PC-9 (cell line): ENCODE results near the gene TFAM. TPM values are rescaled to one million over a fixed set of nuclear protein-coding genes. Genes with fewer than 3 reads are reported as not detected.

Experiments used
- BruUV-seq: library from RNA; stranded (reverse); fragments of 400-500 nt; replicated peaks from 2 replicates; lab custom pipeline; 2021; lab: Mats Ljungman, UMichigan
- CTCF ChIA-PET: fragments of 300-600 bp; sonication (Branson Sonifier 250); formaldehyde crosslinking; loops from one replicate; lab custom pipeline; 2022; ENCODE audit warnings: antibody characterized with exemption; lab: Charles Lee
- POLR2A ChIA-PET: fragments of 300-600 bp; sonication (Branson Sonifier 250); formaldehyde crosslinking; loops from one replicate; lab custom pipeline; 2022; ENCODE audit warnings: antibody characterized with exemption; ENCODE audit not compliant: unreplicated experiment; lab: Charles Lee
- DNase-seq, 2 experiments: peaks; one replicate each; pipeline versions ENCODE4 v3.0.0 to v3.0.0-alpha.2; 2015 to 2022; ENCODE audit warnings: mixed read lengths in 1 of 2
- H2AFZ ChIP-seq: fragments of 200-600 bp; sonication (generic); 2 replicates; pipeline ENCODE4 v1.8.1; 2017; ENCODE audit warnings: antibody characterized with exemption
- H3F3A ChIP-seq: fragments of 200-600 bp; sonication (generic); 2 replicates; pipeline ENCODE4 v1.8.1; 2017; ENCODE audit warnings: antibody characterized with exemption, mild to moderate bottlenecking, low read depth; ENCODE audit not compliant: insufficient read depth
- H3K27ac ChIP-seq: fragments of 200-600 bp; sonication (generic); 2 replicates; pipeline ENCODE4 v1.6.1; 2016; ENCODE audit warnings: mixed run types
- H3K27me3 ChIP-seq: fragments of 200-600 bp; sonication (generic); 2 replicates; pipeline ENCODE4 v1.6.1; 2016; ENCODE audit warnings: low read depth, mixed run types; ENCODE audit not compliant: insufficient read depth
- H3K36me3 ChIP-seq: fragments of 200-600 bp; sonication (generic); 2 replicates; pipeline ENCODE4 v1.6.1; 2016; ENCODE audit warnings: low read depth, mixed run types
- H3K4me1 ChIP-seq: fragments of 200-600 bp; sonication (generic); replicated peaks from 2 replicates; pipeline ENCODE4 v1.6.1; 2016; ENCODE audit warnings: mixed run types; ENCODE audit not compliant: insufficient read depth
- H3K4me2 ChIP-seq: fragments of 200-600 bp; sonication (generic); 2 replicates; pipeline ENCODE4 v1.6.1; 2017; ENCODE audit warnings: mixed run types
- H3K4me3 ChIP-seq: fragments of 200-600 bp; sonication (generic); 2 replicates; pipeline ENCODE4 v1.6.1; 2016; ENCODE audit warnings: mixed run types
- H3K79me2 ChIP-seq: fragments of 200-600 bp; sonication (generic); 2 replicates; pipeline ENCODE4 v1.6.1; 2017; ENCODE audit warnings: low read depth, mixed run types
- H3K9me2 ChIP-seq: fragments of 200-600 bp; sonication (generic); 2 replicates; pipeline ENCODE4 v1.8.1; 2017; ENCODE audit warnings: mild to moderate bottlenecking; ENCODE audit not compliant: insufficient read depth
- H3K9me3 ChIP-seq: fragments of 200-600 bp; sonication (generic); 2 replicates; pipeline ENCODE4 v1.8.1; 2016; ENCODE audit warnings: low read depth; ENCODE audit not compliant: insufficient read depth
- H4K20me1 ChIP-seq: fragments of 200-600 bp; sonication (generic); 2 replicates; pipeline ENCODE4 v1.8.1; 2017; ENCODE audit not compliant: insufficient read depth
- CTCF ChIP-seq: fragments of 200-600 bp; sonication (generic); conservative IDR thresholded peaks from 2 replicates; pipeline ENCODE4 v1.6.1; 2017; ENCODE audit warnings: mixed run types, antibody characterized with exemption, mild to moderate bottlenecking, moderate library complexity
- EZH2 ChIP-seq: fragments of 200-600 bp; sonication (generic); IDR thresholded peaks from 2 replicates; pipeline ENCODE4 v1.8.0; 2017; ENCODE audit warnings: antibody characterized with exemption, low read depth
- intact Hi-C: fragments of 100-400 bp; cut with micrococcal nuclease; formaldehyde crosslinking; loops from one replicate; pipeline ENCODE4 v1.10.0; 2022; ENCODE audit not compliant: unreplicated experiment
- total RNA-seq: library from RNA; stranded (reverse); gene quantifications from 2 replicates; pipeline ENCODE4 v1.2.3, GENCODE V29; 2021

Gene TFAM
- total RNA-seq, 1 experiment from 2014 or later: 80.6 TPM

- Histone ChIP-seq H3K36me3 (peaks cover 19% of the 10 kb centered on the region), H3K4me1 (no peaks in the 10 kb centered on the region), H3K27ac (no peak overlapping the region), H2AFZ (no peak overlapping the region), H3F3A (no peaks in the 10 kb centered on the region; the same call in 1 of the 2 replicates), H3K9me2 (no peaks in the 10 kb centered on the region; the same call in 1 of the 2 replicates), H3K4me3 (no peak overlapping the region), H3K9me3 (no peaks in the 10 kb centered on the region), H3K79me2 (no peaks in the 10 kb centered on the region), H3K4me2 (no peak overlapping the region), H4K20me1 (no peaks in the 10 kb centered on the region), H3K27me3 (no peaks in the 10 kb centered on the region)
- DNase-seq: no peak
- ChIA-PET CTCF (interaction anchor here (0.7 kb wide), 1 partner anchor 1686 kb away, joined by 3 read pairs; no protein-coding TSS in a partner anchor), POLR2A (interaction anchor here (0.5 to 0.7 kb wide), 2 partner anchors 8 to 207 kb away, joined by 3 to 20 read pairs; no protein-coding TSS in a partner anchor)
- TF ChIP-seq CTCF: no peak
- TF ChIP-seq EZH2: no peak
- no TSS peak for BruUV-seq
- intact Hi-C loops: no loop called here
Observed at GRCh38 chr10:58399410-58399809, 14.2 kb downstream of the TFAM start.

GRCh38 chr10:58400609-58401008 is 15.4 kb downstream of the TFAM start:
- CTCF ChIA-PET: interaction anchor here (0.7 kb wide), 1 partner anchor 56 kb away, joined by 10 read pairs; no protein-coding TSS in a partner anchor
- H3K4me1 ChIP-seq: no peaks in the 10 kb centered on the region
- no peak overlapping the region for H3K4me2 ChIP-seq
- intact Hi-C loops: no loop called here
- POLR2A ChIA-PET: no interaction called here
- no peaks in the 10 kb centered on the region; the same call in 1 of the 2 replicates for H3K9me2 ChIP-seq
- no peaks in the 10 kb centered on the region for H3K79me2 ChIP-seq
- peaks cover 10% of the 10 kb centered on the region; the same call in 1 of the 2 replicates for H3K36me3 ChIP-seq
- BruUV-seq: no TSS peak
- no peaks in the 10 kb centered on the region for H3K9me3 ChIP-seq
- no peak overlapping the region for H3K4me3 ChIP-seq
- DNase-seq: no peak
- no peak overlapping the region for H3K27ac ChIP-seq
- no peaks in the 10 kb centered on the region for H4K20me1 ChIP-seq
- TF ChIP-seq CTCF: no peak
- no peaks in the 10 kb centered on the region for H3K27me3 ChIP-seq
- H3F3A ChIP-seq: no peaks in the 10 kb centered on the region; the same call in 1 of the 2 replicates
- H2AFZ ChIP-seq: no peak overlapping the region

- Histone ChIP-seq H3K4me1 (no peaks in the 10 kb centered on the region), H3K4me3 (no peak overlapping the region), H3K9me2 (no peaks in the 10 kb centered on the region; the same call in 1 of the 2 replicates), H2AFZ (no peak overlapping the region), H3K79me2 (no peaks in the 10 kb centered on the region), H3K27ac (no peak overlapping the region), H3F3A (no peaks in the 10 kb centered on the region), H3K4me2 (no peak overlapping the region), H3K36me3 (no peaks in the 10 kb centered on the region), H3K27me3 (no peaks in the 10 kb centered on the region), H3K9me3 (no peaks in the 10 kb centered on the region), H4K20me1 (no peaks in the 10 kb centered on the region)
- ChIA-PET CTCF (no interaction called here), POLR2A (interaction anchor here (0.6 kb wide), 1 partner anchor 255 kb away, joined by 5 read pairs; no protein-coding TSS in a partner anchor)
- BruUV-seq: no TSS peak
- intact Hi-C loops: no loop called here
- no peak for DNase-seq
- TF ChIP-seq CTCF: no peak
- TF ChIP-seq EZH2: no peak
Observed at GRCh38 chr10:58404001-58404400, 18.8 kb downstream of the TFAM start.
